Activated naive CD4-positive, alpha-beta T cell treated with anti-CD3 and anti-CD28 coated beads for 36 hours (primary cell): ENCODE results near the gene INF2. TPM values are rescaled to one million over a fixed set of nuclear protein-coding genes. Genes with fewer than 3 reads are reported as not detected.
A peak's percentile ranks its signal among the peaks of the same experiment; 100 is the strongest.

ENCODE experiments used
- CTCF ChIA-PET: fragments of 350-600 bp; sonication (Branson Sonifier 250); formaldehyde crosslinking; loops from one replicate; lab custom pipeline; 2021; ENCODE audit warnings: antibody characterized with exemption; lab: Charles Lee
- DNase-seq: peaks from one replicate; pipeline ENCODE4 v3.0.0-alpha.2; 2020
- H3K27ac Mint-ChIP-seq: one replicate; pipeline ENCODE4 v1.8.0; 2021; ENCODE audit warnings: mild to moderate bottlenecking, mixed read lengths
- H3K27me3 Mint-ChIP-seq: one replicate; pipeline ENCODE4 v1.8.0; 2021; ENCODE audit warnings: low read depth, mixed read lengths
- H3K36me3 Mint-ChIP-seq: one replicate; pipeline ENCODE4 v1.8.0; 2021; ENCODE audit warnings: low read depth, mixed read lengths
- H3K4me1 Mint-ChIP-seq: one replicate; pipeline ENCODE4 v1.8.0; 2021; ENCODE audit warnings: low read depth, mixed read lengths
- H3K4me3 Mint-ChIP-seq: one replicate; pipeline ENCODE4 v1.8.0; 2021; ENCODE audit warnings: mild to moderate bottlenecking, moderate library complexity, mixed read lengths
- H3K9me3 Mint-ChIP-seq: one replicate; pipeline ENCODE4 v1.8.0; 2021; ENCODE audit warnings: mixed read lengths
- intact Hi-C: fragments of 100-400 bp; cut with micrococcal nuclease; formaldehyde crosslinking; loops from one replicate; pipeline ENCODE4 v1.15.1; 2023
- total RNA-seq, 2 experiments: library from RNA; stranded (reverse); gene quantifications; one replicate each; pipeline ENCODE4 v1.2.3, GENCODE V29; 2021

INF2 gene
- total RNA-seq, 2 experiments from 2014 or later, result 50.7 to 50.9 TPM

GRCh38 chr14:104680806-104681688, 8.4 kb upstream of the INF2 start:
- Mint-ChIP-seq H3K4me1 (peaks cover 12% of the 10 kb centered on the region), H3K36me3 (no peaks in the 10 kb centered on the region), H3K4me3 (no peak overlapping the region), H3K27me3 (no peaks in the 10 kb centered on the region), H3K9me3 (no peaks in the 10 kb centered on the region), H3K27ac (no peak overlapping the region)
- CTCF ChIA-PET, result no interaction called here
- intact Hi-C loops, result no loop called here
- no peak for DNase-seq

GRCh38 chr14:104681689-104682074, 7.7 kb upstream of the INF2 start:
- no peak for DNase-seq
- H3K4me1 Mint-ChIP-seq, result peaks cover 17% of the 10 kb centered on the region
- CTCF ChIA-PET, result no interaction called here
- H3K9me3 Mint-ChIP-seq, result no peaks in the 10 kb centered on the region
- H3K27ac Mint-ChIP-seq, result no peak overlapping the region
- no peaks in the 10 kb centered on the region for H3K27me3 Mint-ChIP-seq
- intact Hi-C loops, result no loop called here
- no peaks in the 10 kb centered on the region for H3K36me3 Mint-ChIP-seq
- H3K4me3 Mint-ChIP-seq, result no peak overlapping the region

GRCh38 chr14:104682107-104682593, 7.3 kb upstream of the INF2 start:
- no peak for DNase-seq
- Mint-ChIP-seq H3K9me3 (no peaks in the 10 kb centered on the region), H3K27ac (no peak overlapping the region), H3K27me3 (no peaks in the 10 kb centered on the region), H3K4me1 (peaks cover 20% of the 10 kb centered on the region), H3K36me3 (no peaks in the 10 kb centered on the region), H3K4me3 (no peak overlapping the region)
- intact Hi-C loops, result no loop called here
- CTCF ChIA-PET, result no interaction called here

GRCh38 chr14:104683653-104684448, 5.6 kb upstream of the INF2 start:
- no peaks in the 10 kb centered on the region for H3K36me3 Mint-ChIP-seq
- no peak overlapping the region for H3K4me3 Mint-ChIP-seq
- intact Hi-C loops, result no loop called here
- no peaks in the 10 kb centered on the region for H3K9me3 Mint-ChIP-seq
- CTCF ChIA-PET, result no interaction called here
- no peaks in the 10 kb centered on the region for H3K27me3 Mint-ChIP-seq
- H3K27ac Mint-ChIP-seq, result no peak overlapping the region
- H3K4me1 Mint-ChIP-seq, result peaks cover 23% of the 10 kb centered on the region
- no peak for DNase-seq

GRCh38 chr14:104684449-104684821, 5.0 kb upstream of the INF2 start:
- intact Hi-C loops, result no loop called here
- H3K36me3 Mint-ChIP-seq, result no peaks in the 10 kb centered on the region
- H3K4me3 Mint-ChIP-seq, result no peak overlapping the region
- CTCF ChIA-PET, result interaction anchor here (0.7 to 1.2 kb wide), 2 partner anchors 25 to 248 kb away, joined by 3 to 4 read pairs; no protein-coding TSS in a partner anchor
- H3K4me1 Mint-ChIP-seq, result peaks cover 23% of the 10 kb centered on the region
- DNase-seq, result no peak
- H3K27me3 Mint-ChIP-seq, result no peaks in the 10 kb centered on the region
- no peak overlapping the region for H3K27ac Mint-ChIP-seq
- no peaks in the 10 kb centered on the region for H3K9me3 Mint-ChIP-seq

GRCh38 chr14:104685216-104685997, 4.0 kb upstream of the INF2 start:
- H3K27ac Mint-ChIP-seq, result no peak overlapping the region
- peaks cover 23% of the 10 kb centered on the region for H3K4me1 Mint-ChIP-seq
- no peak overlapping the region for H3K4me3 Mint-ChIP-seq
- no peaks in the 10 kb centered on the region for H3K9me3 Mint-ChIP-seq
- intact Hi-C loops, result no loop called here
- no peak for DNase-seq
- no peaks in the 10 kb centered on the region for H3K27me3 Mint-ChIP-seq
- CTCF ChIA-PET, result interaction anchor here (0.7 to 1.2 kb wide), 2 partner anchors 24 to 249 kb away, joined by 3 to 4 read pairs; no protein-coding TSS in a partner anchor
- H3K36me3 Mint-ChIP-seq, result no peaks in the 10 kb centered on the region

GRCh38 chr14:104685998-104686610, 3.3 kb upstream of the INF2 start:
- no peak for DNase-seq
- CTCF ChIA-PET, result no interaction called here
- Mint-ChIP-seq H3K27me3 (no peaks in the 10 kb centered on the region), H3K4me1 (peaks cover 28% of the 10 kb centered on the region), H3K9me3 (no peaks in the 10 kb centered on the region), H3K36me3 (peaks cover 1% of the 10 kb centered on the region), H3K27ac (no peak overlapping the region), H3K4me3 (no peak overlapping the region)
- intact Hi-C loops, result no loop called here

- H3K36me3 Mint-ChIP-seq, result peaks cover 1% of the 10 kb centered on the region
- H3K4me3 Mint-ChIP-seq, result no peak overlapping the region
- DNase-seq, result peak; percentile 50
- H3K27me3 Mint-ChIP-seq, result no peaks in the 10 kb centered on the region
- H3K9me3 Mint-ChIP-seq, result no peaks in the 10 kb centered on the region
- CTCF ChIA-PET, result interaction anchor here (1.3 kb wide), 1 partner anchor 9 kb away, joined by 3 read pairs; no protein-coding TSS in a partner anchor
- intact Hi-C loops, result no loop called here
- peaks cover 33% of the 10 kb centered on the region for H3K4me1 Mint-ChIP-seq
- H3K27ac Mint-ChIP-seq, result no peak overlapping the region
Measured at GRCh38 chr14:104686624-104687517, 2.5 kb upstream of the INF2 start.

- peak overlapping the region; percentile 41 for H3K4me3 Mint-ChIP-seq
- peaks cover 37% of the 10 kb centered on the region for H3K4me1 Mint-ChIP-seq
- no peaks in the 10 kb centered on the region for H3K27me3 Mint-ChIP-seq
- CTCF ChIA-PET, result interaction anchor here (0.6 to 1.3 kb wide), 2 partner anchors 10 to 40 kb away, joined by 3 read pairs; no protein-coding TSS in a partner anchor
- H3K36me3 Mint-ChIP-seq, result peaks cover 1% of the 10 kb centered on the region
- H3K27ac Mint-ChIP-seq, result peak overlapping the region; percentile 68
- intact Hi-C loops, result no loop called here
- no peak for DNase-seq
- H3K9me3 Mint-ChIP-seq, result no peaks in the 10 kb centered on the region
Measured at GRCh38 chr14:104687601-104688504, 1.6 kb upstream of the INF2 start.

- Mint-ChIP-seq H3K4me3 (peak overlapping the region; percentile 53), H3K4me1 (peaks cover 43% of the 10 kb centered on the region), H3K9me3 (no peaks in the 10 kb centered on the region), H3K27me3 (no peaks in the 10 kb centered on the region), H3K36me3 (peaks cover 1% of the 10 kb centered on the region), H3K27ac (peak overlapping the region; percentile 8)
- no peak for DNase-seq
- CTCF ChIA-PET, result interaction anchor here (0.6 kb wide), 1 partner anchor 41 kb away, joined by 3 read pairs; no protein-coding TSS in a partner anchor
- intact Hi-C loops, result no loop called here
Measured at GRCh38 chr14:104688505-104689108, 811 bp upstream of the INF2 start.
